ENCODE measurements around the gene TLK2. TPM values are rescaled to one million over a fixed set of nuclear protein-coding genes. Genes with fewer than 3 reads are reported as not detected.
A peak's percentile ranks its signal among the peaks of the same experiment; 100 is the strongest.
"Not testable (repeated sequence)": the region's sequence is repeated elsewhere in the genome, so short reads cannot be mapped to it uniquely, and the experiment has no call there.

The TLK2 gene
- total RNA-seq, 1 donor from 2014 or later, result 52.4 TPM

DNA sequence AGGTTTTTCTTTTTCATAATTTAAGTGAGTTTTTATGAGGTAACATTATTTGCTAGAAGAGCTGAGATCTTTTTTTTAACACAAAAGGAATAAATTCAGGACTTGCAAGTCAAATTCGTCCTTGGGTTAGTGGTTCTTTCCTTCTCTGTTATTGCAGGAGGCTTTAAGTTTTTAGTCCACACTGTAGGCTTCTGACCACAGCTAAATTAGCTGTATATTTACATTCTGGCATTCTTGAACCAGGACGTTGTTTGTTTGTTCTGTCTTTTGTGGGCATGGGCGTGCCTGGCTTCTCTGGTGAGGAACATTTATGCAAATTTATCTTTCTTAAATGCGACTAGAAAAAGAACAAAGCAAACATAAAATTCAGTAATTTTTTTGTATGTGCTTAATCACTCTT is 80.3 kb downstream of the TLK2 start:
- not testable (repeated sequence) for DNase-seq (ENCODE audit: low read depth, low spot score)

DNA sequence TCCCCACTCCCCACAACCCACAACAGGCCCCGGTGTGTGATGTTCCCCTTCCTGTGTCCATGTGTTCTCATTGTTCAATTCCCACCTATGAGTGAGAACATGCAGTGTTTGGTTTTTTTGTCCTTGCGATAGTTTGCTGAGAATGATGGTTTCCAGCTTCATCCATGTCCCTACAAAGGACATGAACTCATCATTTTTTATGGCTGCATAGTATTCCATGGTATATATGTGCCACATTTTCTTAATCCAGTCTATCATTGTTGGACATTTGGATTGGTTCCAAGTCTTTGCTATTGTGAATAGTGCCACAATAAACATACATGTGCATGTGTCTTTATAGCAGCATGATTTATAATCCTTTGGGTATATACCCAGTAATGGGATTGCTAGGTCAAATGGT is 82.3 kb downstream of the TLK2 start:
- DNase-seq (ENCODE audit: low read depth, low spot score), result not testable (repeated sequence)

DNA sequence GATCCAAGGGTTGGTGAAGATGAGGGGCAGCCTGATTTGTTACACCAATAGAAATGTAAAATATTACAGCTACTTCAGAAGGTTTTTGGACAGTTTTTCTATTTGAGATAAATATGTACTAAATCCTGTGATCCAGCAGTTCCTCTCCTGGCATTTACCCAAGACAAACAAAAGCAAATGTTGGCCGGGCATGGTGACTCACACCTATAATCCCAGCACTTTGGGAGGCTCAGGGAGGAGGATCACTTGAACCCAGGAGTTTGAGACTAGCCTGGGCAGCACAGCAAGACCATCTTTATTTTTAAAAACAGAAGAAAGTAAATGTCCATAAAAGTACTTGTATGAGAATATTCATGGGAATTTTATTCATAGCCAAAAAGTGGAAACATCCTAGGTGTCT is 84.0 kb downstream of the TLK2 start:
- peak; percentile 22 for DNase-seq (ENCODE audit: low read depth, low spot score)

DNA sequence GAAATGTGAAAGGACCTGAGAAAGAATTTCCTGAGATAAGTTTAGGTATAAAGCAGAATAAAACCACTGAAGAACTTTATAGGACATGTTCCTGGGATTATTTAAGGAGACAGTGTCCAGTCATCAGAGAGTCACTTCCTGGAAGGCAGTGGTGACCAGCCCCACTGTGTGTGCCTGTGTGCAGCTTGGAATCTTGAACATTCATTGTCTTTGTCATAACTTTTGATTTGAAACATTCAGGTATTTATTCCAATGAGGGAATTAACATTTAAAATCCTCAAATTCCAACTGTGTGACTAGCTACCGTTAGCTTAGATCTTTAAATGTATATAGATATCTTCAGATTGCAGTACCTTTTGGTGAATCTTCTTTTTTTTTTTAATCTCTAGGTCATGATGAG is 87.2 kb downstream of the TLK2 start:
- peak; percentile 35 for DNase-seq (ENCODE audit: low read depth, low spot score)

DNA sequence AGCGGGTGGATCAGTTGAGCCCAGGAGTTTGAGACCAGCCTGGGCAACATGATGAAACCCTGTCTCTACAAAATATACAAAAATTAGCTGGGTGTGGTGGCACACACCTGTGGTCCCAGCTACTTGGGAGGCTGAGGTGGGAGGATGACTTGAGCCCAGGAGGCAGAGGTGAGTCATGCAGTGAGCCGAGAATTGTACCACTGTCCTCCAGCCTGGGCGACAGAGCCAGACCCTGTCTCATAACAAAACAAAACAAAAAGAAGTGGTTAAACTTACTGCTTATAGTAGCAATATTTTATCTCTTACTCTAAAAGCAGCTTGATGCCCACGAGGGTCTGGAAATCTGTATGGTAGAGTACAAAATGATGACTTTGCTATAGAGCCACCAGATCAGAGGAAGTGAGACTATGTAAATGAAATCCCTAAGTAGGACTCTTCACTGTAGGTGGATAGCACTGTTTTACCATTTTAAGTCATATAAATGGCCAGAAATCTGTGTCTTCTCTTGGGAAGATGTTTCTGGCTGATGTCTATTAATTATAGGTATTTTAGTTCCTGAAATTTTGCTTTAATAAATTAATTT is 88.5 kb downstream of the TLK2 start:
- DNase-seq (ENCODE audit: low read depth, low spot score), result no peak

DNA sequence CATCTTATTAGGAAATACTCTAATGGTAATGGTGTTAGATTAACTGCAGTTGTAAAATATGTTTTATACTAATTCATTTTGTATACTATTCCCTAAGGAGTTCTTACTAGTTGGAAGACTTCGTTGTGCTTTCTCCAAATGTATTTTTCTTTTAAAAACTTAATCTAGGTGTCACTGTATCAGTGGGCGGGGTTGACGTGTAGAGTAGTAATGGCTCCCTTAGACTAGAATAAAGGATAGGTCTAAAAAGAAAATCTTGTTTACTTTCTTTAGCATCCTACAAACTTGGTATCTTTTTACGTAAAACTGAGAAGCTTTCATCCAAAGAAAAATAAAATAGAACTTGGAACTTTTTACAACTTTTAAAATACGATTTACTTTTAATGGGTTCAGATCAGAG is 93.9 kb downstream of the TLK2 start:
- DNase-seq (ENCODE audit: low read depth, low spot score), result no peak

DNA sequence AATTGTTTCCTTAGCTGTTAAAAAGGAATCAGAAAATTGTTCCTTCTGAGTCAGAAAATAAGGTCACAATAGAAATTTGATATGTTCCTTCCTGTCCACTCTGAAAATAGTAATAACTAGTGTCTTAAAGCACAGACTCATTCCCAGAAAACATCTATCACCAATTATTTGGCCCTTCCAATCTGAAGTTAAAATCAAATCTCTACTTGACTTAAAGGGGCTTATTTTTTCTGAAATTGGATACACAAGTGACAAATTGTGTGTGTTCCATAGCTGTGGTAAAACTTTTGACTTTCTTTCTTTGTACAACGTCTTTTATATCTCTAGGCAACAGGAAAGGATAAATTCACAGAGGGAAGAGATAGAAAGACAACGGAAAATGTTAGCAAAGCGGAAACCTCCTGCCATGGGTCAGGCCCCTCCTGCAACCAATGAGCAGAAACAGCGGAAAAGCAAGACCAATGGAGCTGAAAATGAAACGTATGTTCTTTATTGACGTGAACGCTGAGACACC is 94.3 kb downstream of the TLK2 start:
- peak; percentile 22 for DNase-seq (ENCODE audit: low read depth, low spot score)

DNA sequence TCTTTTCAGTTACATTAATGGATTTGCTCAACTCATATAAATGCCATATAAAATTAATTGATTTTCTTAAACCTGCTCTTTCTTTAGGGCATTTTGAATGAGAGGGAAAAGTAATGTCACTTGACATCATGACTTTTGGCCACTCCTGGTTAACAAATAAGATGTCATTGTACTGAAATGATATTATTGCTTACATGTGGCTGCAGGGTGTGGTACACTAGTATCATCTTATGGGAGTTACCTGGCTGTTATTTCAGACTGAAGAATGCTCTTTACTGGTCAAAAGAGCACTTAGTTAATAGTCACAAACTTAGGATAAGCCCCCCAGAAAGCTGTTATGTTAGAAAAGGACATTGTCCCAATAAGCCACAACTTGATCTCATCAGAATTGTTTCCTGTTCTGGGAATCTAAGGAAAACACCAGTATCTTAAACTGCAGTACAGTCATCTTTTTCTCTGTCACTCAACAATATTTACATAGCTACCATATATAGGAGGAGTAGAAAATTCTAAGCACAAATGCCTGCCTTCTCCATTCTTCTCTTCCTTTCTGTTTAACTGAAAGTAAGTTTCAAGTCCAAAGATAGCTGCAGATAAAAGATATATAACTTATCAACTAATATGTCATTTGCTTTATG is 95.0 kb downstream of the TLK2 start:
- DNase-seq (ENCODE audit: low read depth, low spot score), result peak; percentile 15

DNA sequence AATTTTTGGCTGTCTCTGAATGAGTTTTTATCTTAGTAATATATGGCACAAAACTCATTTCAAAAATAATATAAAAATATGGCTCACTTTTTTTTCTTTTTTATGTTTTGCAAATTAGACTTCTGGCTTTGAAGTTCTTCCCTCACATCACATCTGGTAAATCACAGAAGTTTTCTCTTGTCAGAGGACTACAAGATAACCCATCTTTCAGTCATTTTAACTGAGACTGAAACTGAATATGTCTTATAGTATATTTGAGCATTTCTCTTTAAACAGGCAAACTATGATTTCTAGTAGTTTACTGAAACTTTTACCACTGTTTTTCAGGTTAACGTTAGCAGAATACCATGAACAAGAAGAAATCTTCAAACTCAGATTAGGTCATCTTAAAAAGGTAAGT is 97.8 kb downstream of the TLK2 start:
- DNase-seq (ENCODE audit: low read depth, low spot score), result no peak

DNA sequence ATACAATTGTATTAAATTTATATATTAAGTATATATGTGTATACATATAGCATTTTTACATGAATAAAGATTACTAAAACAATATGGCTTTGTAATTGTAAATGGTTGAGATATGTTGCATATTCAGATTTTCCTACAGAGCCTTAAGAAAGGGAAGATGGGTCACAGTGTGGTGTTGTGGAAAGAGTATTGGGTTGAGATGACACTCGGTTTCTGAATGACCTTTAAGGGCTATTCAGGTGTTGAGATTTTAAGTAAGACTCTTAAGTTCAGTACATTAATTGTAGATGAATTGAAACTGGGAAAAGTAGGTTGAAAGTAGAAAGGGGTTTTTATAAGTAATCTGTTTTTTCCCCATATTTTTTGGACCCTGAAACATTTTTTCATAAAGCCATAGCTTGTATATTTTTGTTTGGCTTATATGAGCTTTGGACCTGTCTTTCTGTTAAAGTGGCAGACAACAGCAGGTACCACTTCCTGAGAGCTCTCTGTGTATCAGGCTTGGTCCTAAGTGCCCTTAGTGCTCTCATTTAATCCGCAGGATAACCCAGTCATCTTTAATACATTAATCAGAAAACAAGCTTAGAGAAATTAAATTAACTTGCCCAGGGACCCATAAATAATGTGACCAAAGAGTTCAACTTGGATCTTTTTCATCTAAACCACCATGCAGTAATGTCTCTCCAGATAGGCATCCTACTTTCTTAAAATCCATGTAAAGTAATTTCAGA is 100.3 kb downstream of the TLK2 start:
- DNase-seq (ENCODE audit: low read depth, low spot score), result no peak

DNA sequence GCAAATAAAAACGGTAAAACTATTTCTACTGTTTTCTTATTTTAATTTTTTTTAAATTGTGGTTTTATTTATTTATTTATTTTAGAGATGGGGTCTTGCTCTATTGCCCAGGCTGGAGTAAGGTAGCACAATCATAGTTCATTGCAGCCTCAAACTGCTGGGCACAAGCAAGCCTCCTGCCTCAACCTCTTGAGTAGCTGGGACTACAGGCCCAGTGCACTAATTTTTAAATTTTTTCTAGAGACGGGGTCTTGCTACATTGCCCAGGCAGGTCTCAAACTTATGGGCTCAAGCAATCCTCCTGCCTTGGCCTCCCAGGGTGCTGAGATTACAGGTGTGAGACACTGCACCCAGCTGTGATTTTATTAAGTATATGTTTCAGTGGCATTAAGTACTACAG is 102.3 kb downstream of the TLK2 start:
- no peak for DNase-seq (ENCODE audit: low read depth, low spot score)

DNA sequence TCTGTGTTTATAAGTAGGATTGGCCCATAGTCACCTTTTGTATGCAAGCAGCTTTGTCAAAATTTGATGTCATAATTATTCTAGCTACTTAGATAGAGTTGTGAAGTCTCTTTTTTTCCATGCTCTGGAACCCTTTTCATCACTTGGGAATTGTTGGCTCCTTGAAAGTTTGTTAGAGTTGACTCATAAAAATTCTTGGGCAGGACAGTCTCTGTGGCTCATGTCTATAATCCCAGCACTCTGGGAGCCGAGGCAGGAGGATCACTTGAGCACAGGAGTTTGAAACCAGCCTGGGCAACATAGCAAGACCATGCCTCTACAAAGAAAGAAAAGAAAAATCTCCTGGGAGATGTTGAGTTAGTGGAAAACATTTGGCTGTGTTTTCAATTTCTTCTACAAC is 103.1 kb downstream of the TLK2 start:
- DNase-seq (ENCODE audit: low read depth, low spot score), result no peak

DNA sequence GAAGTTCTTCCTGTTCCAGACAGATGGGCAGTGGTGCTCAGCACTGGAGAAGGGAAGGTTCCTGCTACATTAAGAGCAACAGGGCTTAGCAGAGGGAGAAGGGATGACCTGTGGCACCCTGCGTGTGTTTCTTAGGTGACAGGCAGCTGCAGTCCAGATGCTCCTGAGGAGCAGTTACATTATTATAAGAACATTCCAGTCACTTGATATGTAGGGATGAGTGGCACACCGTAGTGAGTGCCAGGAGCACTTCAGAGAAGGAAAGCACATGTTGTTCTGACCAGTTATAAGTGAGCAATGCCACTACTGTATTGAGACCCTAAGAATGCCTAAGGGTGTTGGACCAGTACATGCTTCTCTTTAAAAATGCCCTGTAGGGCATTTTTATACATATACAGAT is 108.9 kb downstream of the TLK2 start:
- no peak for DNase-seq (ENCODE audit: low read depth, low spot score)

DNA sequence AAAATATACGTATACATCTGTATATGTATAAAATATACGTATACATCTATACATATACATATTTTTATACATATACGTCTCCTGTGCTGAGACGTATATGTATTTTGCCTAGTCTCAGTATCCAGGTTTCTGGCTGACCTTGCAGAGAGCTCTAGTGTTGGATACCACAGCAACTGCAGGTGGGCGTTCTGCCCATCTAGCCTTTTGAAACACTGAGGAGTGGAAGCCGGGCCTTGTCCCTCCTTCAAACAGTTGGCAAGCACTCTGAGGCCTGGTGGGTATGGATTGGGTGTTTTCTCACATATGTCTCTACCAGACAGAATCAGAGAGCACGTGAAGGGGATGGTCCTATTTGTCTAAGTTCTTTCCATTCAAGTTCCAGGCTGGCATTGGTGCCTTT is 109.5 kb downstream of the TLK2 start:
- DNase-seq (ENCODE audit: low read depth, low spot score), result no peak

DNA sequence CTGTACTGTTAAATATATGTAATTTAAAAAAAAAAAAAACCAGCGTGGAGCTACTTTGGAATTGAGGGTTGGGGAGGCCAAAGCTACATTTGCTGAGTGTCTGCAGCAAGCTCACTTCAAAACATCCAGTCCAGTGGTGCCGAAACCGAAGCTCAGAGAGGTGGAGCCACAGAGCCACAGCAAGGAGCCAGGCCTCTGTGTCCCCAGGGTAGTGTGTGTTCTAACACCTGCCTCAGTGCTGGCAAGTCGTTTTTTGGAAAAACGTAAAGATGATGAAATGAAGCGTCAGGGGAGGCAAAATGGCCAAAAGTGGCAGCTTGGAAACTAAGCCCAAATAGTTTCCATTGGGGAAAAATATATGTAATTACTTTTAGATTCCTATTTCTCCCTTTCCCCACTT is 112.7 kb downstream of the TLK2 start:
- DNase-seq (ENCODE audit: low read depth, low spot score), result no peak

DNA sequence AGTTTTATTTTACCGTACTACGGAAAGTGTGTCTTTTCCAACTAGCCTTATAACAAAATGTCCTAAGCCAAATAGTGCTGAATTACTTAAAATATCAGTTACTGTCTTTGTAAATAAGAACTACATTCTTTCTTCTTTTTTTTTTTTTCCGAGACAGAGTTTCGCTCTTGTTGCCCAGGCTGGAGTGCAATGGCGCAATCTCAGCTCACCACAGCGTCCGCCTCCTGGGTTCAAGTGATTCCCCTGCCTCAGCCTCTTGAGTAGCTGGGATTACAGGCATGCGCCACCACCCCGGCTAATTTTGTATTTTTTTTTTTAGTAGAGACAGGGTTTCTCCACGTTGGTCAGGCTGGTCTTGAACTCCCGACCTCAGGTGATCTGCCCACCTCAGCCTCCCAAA is 113.2 kb downstream of the TLK2 start:
- not testable (repeated sequence) for DNase-seq (ENCODE audit: low read depth, low spot score)

DNA sequence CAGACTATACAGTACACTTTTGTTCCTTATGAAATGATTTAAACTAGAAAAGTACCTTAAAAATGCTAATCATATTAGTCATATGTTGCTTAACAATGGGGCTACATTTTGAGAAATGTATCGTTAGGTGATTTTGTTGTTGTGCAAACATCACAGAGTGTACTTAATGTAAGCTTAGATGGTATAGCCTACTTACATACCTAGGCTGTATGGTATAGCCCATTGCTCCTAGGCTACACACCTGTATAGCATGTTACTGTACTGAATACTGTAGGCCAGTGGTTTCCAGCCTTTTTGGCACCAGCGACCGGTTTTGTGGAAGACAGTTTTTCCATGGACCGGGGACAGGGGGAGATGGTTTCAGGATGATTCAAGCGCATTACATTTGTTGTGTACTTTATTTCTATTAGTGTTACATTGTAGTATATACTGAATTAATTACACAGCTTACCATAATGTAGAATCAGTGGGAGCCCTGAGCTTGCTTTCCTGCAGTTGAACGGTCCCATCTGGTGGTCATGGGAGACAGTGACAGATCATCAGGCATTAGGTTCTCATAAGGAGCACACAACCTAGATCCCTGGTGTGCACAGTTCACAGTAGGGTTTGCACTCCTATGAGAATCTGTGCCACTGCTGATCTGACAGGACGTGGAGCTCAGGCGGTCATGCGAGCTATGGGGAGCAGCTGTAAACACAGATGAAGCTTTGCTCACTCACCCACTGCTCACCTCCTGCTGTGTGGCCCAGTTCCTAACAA is 113.9 kb downstream of the TLK2 start:
- DNase-seq (ENCODE audit: low read depth, low spot score), result no peak

DNA sequence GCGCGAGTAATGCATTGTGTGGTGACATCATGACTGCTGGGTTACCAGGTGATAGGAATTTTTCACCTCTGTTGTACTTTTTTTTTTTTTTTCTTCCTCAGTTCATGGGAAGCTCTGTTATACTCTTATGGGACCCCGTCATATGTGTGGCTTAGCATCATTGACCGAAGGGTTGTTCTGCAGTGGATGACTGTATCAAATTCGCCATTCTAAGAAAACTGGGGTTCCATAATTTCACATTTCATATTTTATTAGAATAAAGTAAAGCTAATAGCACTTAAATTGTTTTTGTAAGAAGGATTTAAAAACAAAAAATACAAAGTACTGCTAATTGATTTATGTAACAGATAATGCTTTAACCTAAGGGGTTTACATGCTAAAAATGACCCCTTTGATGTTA is 116.9 kb downstream of the TLK2 start:
- DNase-seq (ENCODE audit: low read depth, low spot score), result no peak

DNA sequence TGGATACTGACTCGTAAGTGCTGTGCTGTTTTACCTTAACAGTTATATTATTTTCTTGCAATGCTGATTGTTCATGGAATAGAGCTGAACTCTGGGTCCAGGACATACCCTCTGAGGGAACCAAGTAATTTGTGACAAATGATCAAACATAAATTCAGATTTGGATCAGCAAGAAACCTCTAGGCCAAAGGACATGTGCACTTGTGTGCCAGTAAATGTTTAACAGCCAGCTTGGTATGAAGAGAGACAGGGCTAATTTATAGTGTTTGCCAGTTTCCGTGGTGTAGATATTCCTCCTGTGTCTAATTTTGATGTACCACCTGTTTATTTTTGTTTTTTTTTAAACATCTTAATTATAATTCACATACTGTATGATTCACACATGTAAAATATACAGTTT is 118.0 kb downstream of the TLK2 start:
- DNase-seq (ENCODE audit: low read depth, low spot score), result no peak

DNA sequence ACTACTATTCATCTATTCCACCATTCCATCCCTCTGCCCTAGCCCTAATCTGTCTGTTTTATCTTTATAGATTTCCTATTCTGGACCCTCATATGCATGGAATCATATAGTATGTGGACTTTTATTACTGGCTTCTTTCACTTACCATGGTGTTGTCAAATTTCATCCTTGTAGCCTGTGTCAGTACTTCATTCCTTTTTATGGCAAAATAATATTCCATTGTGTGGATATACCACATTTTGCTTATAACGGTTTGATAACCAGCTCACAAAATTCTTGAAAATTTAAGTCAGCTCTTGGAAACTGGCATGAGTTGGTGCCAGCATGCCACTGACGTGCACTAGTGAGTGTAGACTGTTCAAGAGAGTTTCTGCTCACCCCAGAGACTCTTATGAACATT is 118.5 kb downstream of the TLK2 start:
- no peak for DNase-seq (ENCODE audit: low read depth, low spot score)

DNA sequence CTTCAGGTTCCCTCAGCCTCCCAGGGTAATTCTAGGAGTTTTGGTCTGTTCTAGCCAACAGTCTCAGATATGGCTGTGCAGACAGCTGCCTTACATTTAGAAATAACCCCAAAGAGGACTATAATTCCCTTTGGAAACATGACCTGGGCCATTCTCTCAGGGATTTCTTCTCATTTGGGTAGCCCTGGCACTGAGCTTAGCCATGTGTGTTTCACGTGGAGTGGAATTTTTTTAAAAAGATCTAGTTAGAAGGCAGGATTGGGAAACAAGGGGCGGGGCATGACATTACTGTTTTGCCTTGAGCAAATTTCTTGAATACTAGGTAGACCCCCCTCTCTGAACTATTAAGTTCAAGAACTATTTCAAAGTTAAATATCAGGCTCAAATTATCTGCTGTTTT is 119.3 kb downstream of the TLK2 start:
- DNase-seq (ENCODE audit: low read depth, low spot score), result no peak
